ENCODE results near the gene SLC6A18.

GRCh38 chr5:1195916-1196315, 29.3 kb upstream of the SLC6A18 start:
- TF ChIP-seq PRDM2 (tag by site-specific recombination; IDR thresholded peaks at IDR 0.05; ENCODE audit: borderline replicate concordance), result no peak
- no peak for TF ChIP-seq CTCF (tag by site-specific recombination; IDR thresholded peaks at IDR 0.05)
- TF ChIP-seq GLI2 (tag by site-specific recombination; IDR thresholded peaks at IDR 0.05; ENCODE audit: borderline replicate concordance, low read depth), result no peak
- no peak for TF ChIP-seq ZNF768 (tag by site-specific recombination; IDR thresholded peaks at IDR 0.05)
- no peak for TF ChIP-seq ZNF221 (tag by site-specific recombination; IDR thresholded peaks at IDR 0.05; ENCODE audit: borderline replicate concordance)
- no peak for TF ChIP-seq YY1 (tag by site-specific recombination; IDR thresholded peaks at IDR 0.05)
- no peak for TF ChIP-seq ZNF24 (tag by site-specific recombination; IDR thresholded peaks at IDR 0.05)
